Endodermal cell (in vitro differentiated cells): Measurements from ENCODE around the gene RNU5B-1. TPM values are rescaled to one million over a fixed set of nuclear protein-coding genes. Genes with fewer than 3 reads are reported as not detected.

Experiments used
- DNase-seq: peaks from one replicate; pipeline ENCODE4 v3.0.0-alpha.2; 2017
- H3K27ac ChIP-seq: 2 replicates; pipeline ENCODE4 v1.5.1; 2013; ENCODE audit warnings: mild to moderate bottlenecking, low read depth, low read length, moderate library complexity
- H3K27me3 ChIP-seq: 2 replicates; pipeline ENCODE4 v1.6.1; 2013; ENCODE audit warnings: mild to moderate bottlenecking, low read length, moderate library complexity; ENCODE audit not compliant: insufficient read depth, control insufficient read depth, poor library complexity, severe bottlenecking
- H3K36me3 ChIP-seq: 2 replicates; pipeline ENCODE4 v1.7.0; 2013; ENCODE audit warnings: mild to moderate bottlenecking, low read length, moderate library complexity; ENCODE audit not compliant: control insufficient read depth, insufficient read depth
- H3K4me1 ChIP-seq: one replicate; pipeline ENCODE4 v1.7.0; 2013; ENCODE audit warnings: low read length; ENCODE audit not compliant: control insufficient read depth, insufficient read depth
- H3K4me3 ChIP-seq: 2 replicates; pipeline ENCODE4 v1.5.1; 2013; ENCODE audit warnings: mild to moderate bottlenecking, low read length, moderate library complexity
- H3K9ac ChIP-seq: 2 replicates; pipeline ENCODE4 v1.6.1; 2013; ENCODE audit warnings: mild to moderate bottlenecking, low read length, moderate library complexity; ENCODE audit not compliant: poor library complexity, severe bottlenecking; ENCODE audit errors: extremely low read depth
- H3K9me3 ChIP-seq: 2 replicates; pipeline ENCODE4 v1.6.1; 2013; ENCODE audit warnings: mild to moderate bottlenecking, low read length, moderate library complexity; ENCODE audit not compliant: control insufficient read depth
- H3K27ac Mint-ChIP-seq: 2 replicates; pipeline ENCODE4 v1.8.0; 2020; ENCODE audit warnings: mixed read lengths
- H3K27me3 Mint-ChIP-seq: 2 replicates; pipeline ENCODE4 v1.8.0; 2021; ENCODE audit warnings: mild to moderate bottlenecking, mixed read lengths; ENCODE audit not compliant: insufficient read depth
- H3K36me3 Mint-ChIP-seq: 2 replicates; pipeline ENCODE4 v1.8.0; 2020; ENCODE audit warnings: low read depth, mixed read lengths
- H3K4me1 Mint-ChIP-seq: 2 replicates; pipeline ENCODE4 v1.8.0; 2020; ENCODE audit warnings: mixed read lengths
- H3K4me3 Mint-ChIP-seq: 2 replicates; pipeline ENCODE4 v1.8.0; 2020; ENCODE audit warnings: mild to moderate bottlenecking, moderate library complexity, mixed read lengths
- H3K9me3 Mint-ChIP-seq: 2 replicates; pipeline ENCODE4 v1.8.0; 2020; ENCODE audit warnings: mild to moderate bottlenecking, mixed read lengths
- CTCF ChIP-seq: fragments of 200-600 bp; sonication (generic); conservative IDR thresholded peaks from 2 replicates; pipeline ENCODE4 v1.5.0; 2021; ENCODE audit warnings: antibody characterized with exemption, mild to moderate bottlenecking
- WGBS, 2 experiments: methylation state at CpG; one replicate each; pipeline versions ENCODE4 v1.1.5 to v1.1.7; 2013; ENCODE audit warnings: missing lambda C conversion rate in 2 of 2, mixed read lengths in 1 of 2; ENCODE audit not compliant: insufficient coverage in 1 of 2, insufficient read length in 1 of 2; 5-methylcytosine and 5-hydroxymethylcytosine counted together
- long read RNA-seq, 4 experiments: library from polyadenylated mRNA in 2 of 4; library from RNA in 1 of 4; library from capped mRNA in 1 of 4; stranded (forward) in 3 of 4; unstranded in 1 of 4; transcript quantifications; one replicate each; pipeline ENCODE4 v2.0.0, GENCODE V29; 2020 to 2021; ENCODE audit warnings: inconsistent platforms in 1 of 4
- polyA plus RNA-seq, 2 experiments: library from polyadenylated mRNA; stranded (reverse); fragments of 50-300 nt; gene quantifications; one replicate each; pipeline ENCODE4 v1.2.3, GENCODE V29; 2013
- total RNA-seq, 2 donors: library from RNA; stranded (reverse); fragmentation: NEBNext Ultra II Directional in 1 of 2; extraction: Animal tissue kit (Norgen Biotek cat#: 25700) in 1 of 2; gene quantifications; 2 replicates in 1 of 2; 3 replicates in 1 of 2; pipeline ENCODE4 v1.2.1, GENCODE V29; 2021

RNU5B-1 gene
- total RNA-seq = 10 to 100 TPM in 1 of 2 donors, not detected in 1; 18.6 TPM
- polyA plus RNA-seq (2013, experiment 1 of 2) = 18,487 TPM
- polyA plus RNA-seq (2013, experiment 2 of 2) = 28,205 TPM
- long read RNA-seq, experiment 1 = 0 reads
- long read RNA-seq, experiment 2 = 0 reads
- long read RNA-seq, experiment 3, partial matches to known transcripts = 0 of 1 reads
- long read RNA-seq, experiment 3, other reads (novel, unspliced or antisense) = 0 of 1 reads
- long read RNA-seq, experiment 4, transcript RNU5B-1-201 (1 exons, 116 nt) = major isoform, 5 of 5 reads
- long read RNA-seq, experiment 4, partial matches to known transcripts = 0 of 5 reads
- long read RNA-seq, experiment 4, other reads (novel, unspliced or antisense) = 0 of 5 reads

- H3K4me3 Mint-ChIP-seq = peak within 1 kb of the TSS; percentile 66
- H3K36me3 Mint-ChIP-seq = no peaks in the 10 kb centered on the region
- H3K4me1 ChIP-seq = peaks cover 5% of the 10 kb centered on the region
- peak within 1 kb of the TSS; percentile 96 for H3K9ac ChIP-seq
- TF ChIP-seq CTCF = peak; percentile 93
- no peaks in the 10 kb centered on the region for H3K36me3 ChIP-seq
- no peaks in the 10 kb centered on the region for H3K9me3 ChIP-seq
- H3K27me3 ChIP-seq = no peaks in the 10 kb centered on the region
- H3K9me3 Mint-ChIP-seq = peaks cover 5% of the 10 kb centered on the region
- H3K27me3 Mint-ChIP-seq = no peaks in the 10 kb centered on the region
- peak; percentile 93 for DNase-seq
- peak within 1 kb of the TSS; percentile 100 for H3K27ac Mint-ChIP-seq
- H3K27ac ChIP-seq = peak within 1 kb of the TSS; percentile 100
- WGBS, 2 experiments = 1% methylated on average over 19 to 24 of the region's 24 CpGs
- H3K4me1 Mint-ChIP-seq = peaks cover 6% of the 10 kb centered on the region
- peak within 1 kb of the TSS; percentile 72 for H3K4me3 ChIP-seq
These were observed at the start of gene RNU5B-1 for GRCh38 chr15:65304381-65305149. RNU5B-1 (plus strand) TSS chr15:65304677.

- no peak overlapping the region for H3K4me3 Mint-ChIP-seq
These were observed 49.7 kb upstream of the RNU5B-1 start for GRCh38 chr15:65254758-65255157.

More at GRCh38 chr15:65254758-65255157, 49.7 kb upstream of the RNU5B-1 start:
- no peak for DNase-seq
- no peak overlapping the region for H3K27ac Mint-ChIP-seq
- no peak for TF ChIP-seq CTCF
- Histone ChIP-seq H3K36me3 (peaks cover 9% of the 10 kb centered on the region), H3K4me3 (no peak overlapping the region), H3K27ac (peak overlapping the region; percentile 87), H3K9me3 (no peaks in the 10 kb centered on the region), H3K4me1 (no peaks in the 10 kb centered on the region), H3K27me3 (no peaks in the 10 kb centered on the region), H3K9ac (no peak overlapping the region)
- no peaks in the 10 kb centered on the region for H3K27me3 Mint-ChIP-seq
- no peaks in the 10 kb centered on the region for H3K9me3 Mint-ChIP-seq
- H3K36me3 Mint-ChIP-seq = peaks cover 8% of the 10 kb centered on the region
- 80 to 93% methylated on average over 1 of the region's 1 CpG for WGBS, 2 experiments
- no peaks in the 10 kb centered on the region for H3K4me1 Mint-ChIP-seq
